ENCODE results near the gene PCYT1A. TPM values are rescaled to one million over a fixed set of nuclear protein-coding genes. Genes with fewer than 3 reads are reported as not detected.
"Not testable (repeated sequence)": the region's sequence is repeated elsewhere in the genome, so short reads cannot be mapped to it uniquely, and the experiment has no call there.

PCYT1A gene
- total RNA-seq, 1 donor from 2014 or later: 43.8 TPM

DNA sequence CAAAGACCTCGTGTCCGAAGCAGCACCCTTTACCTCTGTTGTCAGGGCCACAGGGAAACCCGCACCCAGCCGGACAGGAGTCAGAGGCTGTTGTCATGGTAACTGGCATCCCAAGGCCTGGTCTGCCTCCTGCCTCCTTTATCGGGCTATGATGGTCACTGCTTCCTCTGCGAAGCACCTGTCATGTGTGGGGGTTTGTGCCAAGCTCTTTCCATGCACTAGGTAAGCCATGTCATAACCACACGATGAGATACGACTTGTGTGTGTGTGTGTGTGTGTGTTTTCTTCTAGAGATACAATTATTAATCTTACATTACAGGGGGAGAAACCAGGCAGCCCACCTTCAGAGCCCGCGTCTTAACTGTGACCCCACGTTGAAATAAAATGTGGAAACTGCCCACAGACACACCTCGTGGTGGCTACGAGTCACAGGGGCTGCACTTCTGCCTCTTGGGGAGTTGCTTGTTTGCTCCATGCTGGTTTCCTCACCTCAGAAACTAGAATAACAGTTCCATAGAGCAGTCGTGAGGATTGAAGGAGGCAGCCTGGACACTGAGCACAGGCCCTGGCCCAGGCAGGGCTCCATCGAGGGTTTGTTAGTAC lies 94.3 kb downstream of the PCYT1A start:
- no peak for DNase-seq (ENCODE audit: low read depth in 2 of 2)

DNA sequence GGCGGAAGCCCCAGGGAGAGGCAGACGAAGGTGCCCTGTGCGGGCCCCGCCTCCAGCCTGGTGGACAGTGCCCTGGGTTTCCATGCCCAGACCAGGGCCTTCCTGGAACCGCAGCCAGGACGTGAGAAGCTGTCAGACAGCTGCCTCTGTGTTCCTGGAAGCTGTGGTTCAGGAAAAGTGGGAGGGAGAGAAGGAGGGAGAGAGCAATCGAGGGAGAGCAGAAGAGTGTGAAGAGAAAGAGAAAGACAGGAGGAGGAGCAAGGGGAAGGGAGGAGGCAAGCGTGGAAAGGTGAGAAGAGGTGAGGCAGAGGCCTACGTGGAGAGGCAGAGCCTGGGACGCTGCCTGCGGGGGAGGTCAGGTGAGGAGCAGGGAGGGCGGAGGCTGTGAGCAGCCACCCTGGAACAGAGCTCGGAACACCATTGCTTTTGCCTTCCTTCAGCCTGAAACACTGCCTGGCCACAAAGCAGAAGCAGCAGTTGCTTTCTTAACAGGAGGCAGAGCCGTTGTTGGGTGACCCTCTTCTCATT lies 94.9 kb downstream of the PCYT1A start:
- DNase-seq (ENCODE audit: low read depth in 2 of 2): no peak

DNA sequence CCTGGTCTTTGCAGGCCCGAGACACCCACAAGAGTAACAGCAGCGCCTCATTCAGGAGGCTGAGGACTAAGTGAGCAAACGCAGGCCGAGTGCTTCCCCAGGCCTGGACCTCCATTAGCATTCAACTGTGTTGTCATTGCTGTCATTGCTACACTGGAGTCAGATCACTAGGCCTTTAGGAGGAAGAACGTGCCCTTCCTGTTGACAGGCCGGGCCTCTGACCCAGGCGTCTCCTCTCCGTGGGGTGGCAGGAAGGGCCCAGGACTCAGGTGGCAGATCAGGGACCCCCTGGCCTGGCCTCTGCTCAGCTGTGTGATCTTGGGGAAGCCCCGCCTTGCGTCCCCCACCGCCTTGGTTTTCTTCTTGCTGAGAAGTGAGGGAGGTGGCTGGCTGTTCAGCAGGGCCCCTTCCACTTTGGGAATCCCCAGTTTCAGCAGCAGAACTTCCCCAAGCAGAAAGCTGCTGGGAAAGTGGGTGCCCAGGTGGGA lies 95.4 kb downstream of the PCYT1A start:
- DNase-seq (ENCODE audit: low read depth in 2 of 2): no peak

DNA sequence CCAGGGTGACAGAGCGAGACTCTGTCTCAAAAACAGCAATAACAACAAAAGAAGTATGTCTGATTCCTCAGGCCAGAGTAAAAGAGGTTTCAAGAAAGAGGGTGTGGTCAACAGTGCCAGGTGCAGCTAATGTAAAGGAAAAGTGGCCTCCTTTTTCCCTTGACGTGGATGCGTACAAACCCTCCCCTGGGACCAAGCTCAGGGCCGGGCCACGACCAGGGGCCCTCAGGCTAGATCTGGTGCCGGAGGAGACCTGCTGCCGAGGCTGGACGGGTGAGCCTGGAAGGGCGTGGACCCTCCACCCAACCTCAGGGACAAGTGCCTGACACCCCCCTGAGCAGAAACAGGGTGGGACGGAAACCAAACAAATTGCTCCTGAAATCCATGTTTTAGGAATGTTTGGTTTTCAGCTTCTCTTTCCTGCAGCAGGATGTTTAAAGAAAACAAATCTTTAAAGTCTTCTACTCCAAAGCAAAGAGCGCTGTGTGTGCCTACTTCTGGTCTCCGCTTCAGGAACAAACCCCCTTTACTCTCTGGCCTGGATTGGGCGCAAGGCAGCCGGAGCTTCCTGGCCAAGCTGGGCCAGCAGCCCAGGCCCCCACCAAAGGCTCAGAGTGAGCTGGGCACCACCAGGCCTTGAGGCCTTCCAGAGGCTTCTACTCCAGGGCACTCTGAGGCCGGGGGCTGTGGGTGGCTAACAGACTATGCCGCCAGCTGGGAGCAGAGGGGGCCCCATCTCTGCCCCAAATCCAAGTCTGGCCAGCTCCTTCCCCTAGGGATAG lies 97.8 kb downstream of the PCYT1A start:
- DNase-seq (ENCODE audit: low read depth in 2 of 2): no peak

DNA sequence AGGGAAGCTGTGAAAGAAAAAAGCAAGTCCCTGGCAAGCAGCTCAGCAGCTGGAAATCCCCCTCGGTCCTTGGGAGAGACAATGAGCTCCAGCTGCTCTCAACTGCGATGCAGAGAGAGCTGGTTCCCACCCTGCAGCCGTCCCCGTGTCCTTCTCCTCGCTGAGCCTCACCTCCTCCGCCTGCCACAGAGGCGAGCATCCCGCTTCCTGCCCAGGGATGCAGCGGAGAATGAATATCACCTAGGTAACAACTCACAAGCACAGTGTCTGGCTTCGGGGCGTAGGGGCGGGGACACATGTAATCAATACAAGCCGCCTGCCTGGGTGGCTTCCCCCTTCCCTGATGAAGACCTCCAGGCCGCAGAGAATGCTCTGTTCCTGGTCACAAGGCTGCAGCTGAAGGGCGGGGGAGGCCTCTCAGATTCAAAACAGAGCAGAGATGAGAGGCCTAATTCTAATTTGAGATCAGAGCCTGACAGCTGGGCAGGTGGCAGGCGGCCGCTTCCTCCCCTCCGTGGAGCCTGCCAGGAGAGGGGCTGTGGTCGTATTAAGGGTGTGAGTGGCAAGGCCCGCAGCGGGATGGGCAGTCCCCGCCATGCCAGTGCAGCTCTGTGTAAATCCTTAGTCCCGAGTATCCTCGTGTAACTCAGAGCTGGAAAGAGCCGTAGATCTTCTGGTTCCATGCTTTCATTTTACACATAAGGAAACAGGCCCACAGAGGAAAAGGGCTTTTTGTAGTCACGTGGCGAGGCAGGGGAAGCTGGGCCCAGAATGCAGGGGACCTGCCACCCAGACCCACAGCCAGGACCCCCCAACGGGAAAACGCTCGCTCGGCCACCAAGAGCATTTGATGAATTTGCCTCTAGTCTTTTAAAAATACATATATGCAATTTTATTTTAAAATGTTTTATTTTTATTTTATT lies 100.6 kb downstream of the PCYT1A start:
- no peak for DNase-seq (ENCODE audit: low read depth in 2 of 2)

DNA sequence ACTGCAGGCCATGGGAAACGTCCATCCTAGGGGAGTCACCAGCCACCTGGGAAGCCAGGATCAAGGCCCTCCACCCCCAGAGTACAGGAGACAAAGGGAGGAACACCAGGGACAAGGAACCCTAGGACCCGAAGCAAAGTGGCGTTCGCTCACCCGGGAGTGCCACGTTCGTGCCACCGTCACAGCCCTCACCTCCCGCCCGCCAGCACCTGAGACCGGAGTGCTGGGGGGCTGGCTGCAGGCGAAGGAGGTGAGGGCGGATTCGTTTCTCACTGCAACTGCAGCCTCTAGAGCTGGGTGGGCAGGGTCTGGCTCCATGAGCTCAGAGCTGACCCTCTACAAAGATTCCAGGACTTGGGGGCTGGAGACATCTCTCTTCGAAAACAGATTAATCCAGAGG lies 102.6 kb downstream of the PCYT1A start:
- DNase-seq (ENCODE audit: low read depth in 2 of 2): no peak

DNA sequence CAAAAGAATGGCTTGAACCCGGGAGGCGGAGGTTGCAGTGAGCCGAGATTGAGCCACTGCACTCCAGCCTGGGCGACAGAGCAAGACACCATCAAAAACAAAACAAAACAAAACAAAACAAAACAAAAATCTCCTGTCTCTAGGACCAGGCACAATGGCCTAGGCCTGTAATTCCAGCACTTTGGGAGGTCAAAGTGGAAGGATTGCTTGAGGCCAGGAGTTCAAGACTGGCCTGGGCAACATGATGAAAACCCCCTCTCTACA lies 103.4 kb downstream of the PCYT1A start:
- not testable (repeated sequence) for DNase-seq (ENCODE audit: low read depth in 2 of 2)

DNA sequence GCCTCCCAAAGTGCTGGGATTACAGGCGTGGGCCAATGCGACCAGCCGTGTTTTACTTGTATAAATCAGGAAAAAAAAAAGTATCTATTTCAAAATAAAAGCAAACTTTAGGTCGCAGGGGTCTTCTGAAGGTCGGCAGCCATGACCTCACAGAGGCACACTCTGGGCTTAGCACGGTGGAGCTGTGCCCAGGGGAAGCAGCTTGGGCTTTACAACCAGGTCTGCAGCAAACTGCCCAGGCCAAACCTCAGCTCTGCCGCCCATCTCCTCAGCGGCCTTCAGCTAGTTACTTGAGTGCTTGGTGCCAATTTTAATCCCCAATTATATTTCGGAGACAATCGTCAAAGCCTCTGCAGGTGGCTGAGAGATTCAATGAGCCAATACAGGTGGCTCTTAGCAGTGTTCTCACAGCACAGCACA lies 106.4 kb downstream of the PCYT1A start:
- DNase-seq (ENCODE audit: low read depth in 2 of 2): no peak

DNA sequence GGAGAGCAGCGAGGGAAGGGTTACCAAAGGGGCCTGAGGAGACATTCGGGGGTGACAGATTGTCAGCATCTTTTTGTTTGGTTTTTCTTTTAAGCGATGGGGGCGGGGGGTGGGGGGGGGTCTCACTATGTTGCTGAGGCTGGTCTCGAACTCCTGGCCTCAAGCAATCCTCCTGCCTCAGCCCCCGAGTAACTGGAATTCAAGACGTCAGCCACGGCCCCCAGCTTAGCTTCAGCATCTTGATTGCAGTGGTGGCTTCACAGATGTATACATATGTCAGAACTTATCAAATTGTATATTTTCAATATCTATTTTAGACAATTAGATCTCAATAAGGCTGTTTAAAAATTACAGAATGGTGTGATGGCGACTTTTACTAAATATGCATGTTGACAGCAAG lies 107.2 kb downstream of the PCYT1A start:
- no peak for DNase-seq (ENCODE audit: low read depth in 2 of 2)

Other genes starting within 250 kb of the PCYT1A start
- gene TFRC, start 205.6 kb downstream of the PCYT1A start, total RNA-seq: 137 and 139 TPM in 2 replicates
- not detected in 2 replicates for gene ZDHHC19, start 76.3 kb downstream of the PCYT1A start, total RNA-seq
- gene SLC51A, start 71.2 kb downstream of the PCYT1A start, total RNA-seq: not detected in 2 replicates
- gene DYNLT2B, start 30.5 kb upstream of the PCYT1A start, total RNA-seq: 5.9 and 6.7 TPM in 2 replicates
- 0.22 TPM in 1 of 2 replicates, not detected in the other for gene TM4SF19, start 50.7 kb upstream of the PCYT1A start, total RNA-seq
- 15.1 and 15.3 TPM in 2 replicates for gene UBXN7, start 144.7 kb upstream of the PCYT1A start, total RNA-seq
- 14.8 and 18.5 TPM in 2 replicates for gene RNF168, start 216.0 kb upstream of the PCYT1A start, total RNA-seq
- gene SMCO1, start 227.6 kb upstream of the PCYT1A start, total RNA-seq: not detected in 2 replicates

Measured in lung microvascular endothelial cell (primary cell).